ENCODE results near the gene CYREN.

- no peak for TF ChIP-seq CTCF (IDR thresholded peaks at IDR 0.05)
- TF ChIP-seq POLR2AphosphoS5 (IDR thresholded peaks at IDR 0.05): no peak
- no peak for TF ChIP-seq POLR2A (IDR thresholded peaks at IDR 0.05)
Observed at GRCh38 chr7:135168489-135169140, 1.9 kb downstream of the CYREN start.

Data from sigmoid colon (tissue), 4 donors.